NCI-H2227 treated with DMSO at 0.1 percent for 48 hours (cell line): ENCODE measurements around the gene FAM9C.
"Not testable (repeated sequence)": the region's sequence is repeated elsewhere in the genome, so short reads cannot be mapped to it uniquely, and the experiment has no call there.

ENCODE experiments used
- DNase-seq: peaks from one replicate; lab custom pipeline; 2025; lab: John Stamatoyannopoulos, UW

Gene FAM9C

DNA sequence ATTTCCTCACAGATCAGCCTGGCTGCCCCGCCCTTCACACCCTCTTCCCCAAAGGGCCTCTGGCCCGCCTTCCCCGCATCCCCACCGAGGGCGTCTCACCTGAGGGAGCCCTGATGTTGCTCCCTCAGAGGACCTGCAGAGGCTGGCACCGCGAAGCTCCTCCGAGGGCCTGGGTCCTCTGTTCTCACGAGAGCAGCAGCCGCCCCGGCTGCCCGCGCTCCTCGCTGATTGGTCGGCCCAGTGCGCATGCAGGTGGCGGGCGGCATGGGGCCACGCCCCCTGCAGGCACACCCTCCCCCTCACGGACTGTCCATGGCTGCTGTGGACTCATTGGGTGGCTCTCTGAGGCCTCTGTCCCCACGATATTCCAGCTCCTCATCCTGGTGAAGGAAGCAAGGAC, at the start of gene FAM9C:
Gene FAM9C (minus strand): TSS at position 180 of the 400 bp plus-strand sequence. CDS start 831 bp downstream, outside the sequence.
- no peak for DNase-seq

- no peak for DNase-seq
Measured at GRCh38 chrX:13093529-13094140, 49.2 kb upstream of the FAM9C start.

DNA sequence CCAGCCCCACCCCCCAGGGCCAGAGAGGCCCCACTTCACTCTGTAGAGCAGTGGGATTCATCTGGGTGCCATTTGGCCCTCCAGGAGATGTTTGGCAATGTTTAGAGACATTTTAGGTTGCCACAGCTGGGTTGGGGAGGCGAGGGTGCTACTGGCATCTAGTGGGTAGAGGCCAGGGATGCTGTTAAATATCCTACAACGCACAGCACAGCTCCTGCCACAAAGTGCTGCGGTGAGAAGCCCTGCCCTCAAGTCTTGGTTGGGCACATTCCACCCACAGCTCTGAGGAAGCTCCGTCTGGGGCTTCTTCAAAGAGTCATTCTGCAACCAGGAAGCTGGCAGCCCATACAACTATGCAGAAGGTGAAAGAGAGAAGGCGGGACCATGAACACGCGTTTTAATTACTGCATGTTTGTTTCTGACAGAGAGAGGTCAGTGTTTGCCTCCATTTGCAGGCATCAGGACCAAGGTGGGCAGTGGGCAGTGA, 48.1 kb upstream of the FAM9C start:
- no peak for DNase-seq

DNA sequence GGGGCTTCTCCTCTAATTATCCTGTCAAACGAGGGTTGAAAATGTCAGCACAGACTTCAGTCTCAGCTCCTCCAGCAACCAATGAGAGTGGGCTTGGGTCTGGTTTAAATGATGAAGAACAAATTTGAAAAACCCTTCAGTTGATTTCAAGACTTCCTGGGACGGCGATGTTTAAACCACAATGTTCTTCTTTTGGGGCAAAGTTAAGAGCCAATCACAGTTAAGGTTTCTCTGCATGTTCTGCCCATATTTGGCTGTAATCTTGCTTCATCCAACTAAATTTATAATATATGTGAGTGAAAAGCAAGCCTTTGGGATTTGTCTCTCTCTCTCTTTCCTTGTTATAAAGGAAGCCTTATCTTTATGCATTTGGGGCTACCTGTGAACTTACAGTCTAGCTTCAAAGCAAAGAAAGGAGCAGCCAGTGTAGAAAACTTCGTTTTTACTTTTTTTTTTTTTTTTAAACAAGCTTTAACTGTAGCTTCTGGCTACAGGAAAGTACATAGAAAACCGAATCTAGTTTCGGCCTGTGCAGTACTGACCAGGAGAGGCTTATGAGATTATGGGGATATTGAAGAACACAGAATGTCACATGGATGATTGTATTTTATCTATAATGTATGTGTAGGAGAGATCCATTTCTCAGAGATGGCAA, 46.8 kb upstream of the FAM9C start:
- DNase-seq: no peak

DNA sequence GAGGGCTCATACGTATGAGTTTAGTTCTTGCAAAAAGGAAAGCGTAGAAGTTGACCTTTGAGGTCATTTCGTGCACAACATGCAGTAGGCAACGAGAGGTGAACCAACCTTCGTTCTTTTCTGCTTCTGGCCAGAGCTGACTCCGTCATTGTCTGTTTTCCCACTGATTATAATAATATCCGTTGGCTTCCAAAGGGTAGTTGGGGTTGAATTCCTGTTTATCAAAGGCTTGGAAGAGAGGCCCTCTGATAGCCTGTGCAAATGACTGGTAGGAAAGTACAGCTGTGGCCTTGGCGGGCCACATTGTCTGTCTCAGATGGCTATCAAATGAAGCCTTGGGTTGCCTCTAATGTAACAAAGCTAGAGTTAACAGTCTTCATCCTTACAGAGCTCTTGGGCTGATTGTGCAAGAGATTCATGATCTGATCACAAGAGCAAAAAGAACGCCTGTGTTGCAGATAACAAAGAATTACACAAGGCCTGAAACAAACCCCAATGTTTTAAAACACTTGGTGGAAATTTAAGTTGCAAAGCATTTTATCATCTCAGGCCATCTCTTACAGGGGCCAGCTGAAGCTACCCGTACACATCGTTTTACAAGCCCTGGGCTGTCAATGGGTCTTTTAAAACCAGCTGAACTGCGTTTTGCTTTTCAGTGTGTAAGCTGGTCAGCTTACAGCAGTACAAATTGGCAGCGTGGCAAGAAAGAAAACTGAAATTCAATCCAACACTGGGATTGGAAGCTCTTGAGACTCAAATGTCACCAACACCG, 46.1 kb upstream of the FAM9C start:
- no peak for DNase-seq

- DNase-seq: no peak
Measured at GRCh38 chrX:13090027-13090338, 45.6 kb upstream of the FAM9C start.

GRCh38 chrX:13088156-13088487, 43.7 kb upstream of the FAM9C start:
- DNase-seq: no peak

- no peak for DNase-seq
Measured at GRCh38 chrX:13087322-13088155, 43.1 kb upstream of the FAM9C start.

- DNase-seq: not testable (repeated sequence)
Measured at GRCh38 chrX:13086793-13087321, 42.4 kb upstream of the FAM9C start.

DNA sequence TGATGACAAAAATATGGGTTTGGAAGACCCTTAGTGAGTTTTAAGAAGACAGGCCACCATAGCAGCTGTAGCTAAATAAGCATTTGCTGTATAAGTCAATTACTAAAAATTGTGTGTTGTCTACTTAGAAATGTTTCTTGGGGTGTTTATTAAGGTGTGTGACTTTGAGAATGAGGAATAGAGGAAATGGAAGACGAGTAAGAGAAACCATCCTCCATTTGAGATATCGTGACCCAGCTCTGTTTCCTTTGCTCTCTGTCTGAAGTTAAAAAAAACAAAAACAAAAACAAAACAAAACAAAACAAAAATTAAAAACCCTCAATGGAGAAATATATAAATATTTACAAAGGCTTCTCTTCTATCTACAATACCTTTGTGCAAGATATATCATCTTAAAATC, 41.7 kb upstream of the FAM9C start:
- no peak for DNase-seq

DNA sequence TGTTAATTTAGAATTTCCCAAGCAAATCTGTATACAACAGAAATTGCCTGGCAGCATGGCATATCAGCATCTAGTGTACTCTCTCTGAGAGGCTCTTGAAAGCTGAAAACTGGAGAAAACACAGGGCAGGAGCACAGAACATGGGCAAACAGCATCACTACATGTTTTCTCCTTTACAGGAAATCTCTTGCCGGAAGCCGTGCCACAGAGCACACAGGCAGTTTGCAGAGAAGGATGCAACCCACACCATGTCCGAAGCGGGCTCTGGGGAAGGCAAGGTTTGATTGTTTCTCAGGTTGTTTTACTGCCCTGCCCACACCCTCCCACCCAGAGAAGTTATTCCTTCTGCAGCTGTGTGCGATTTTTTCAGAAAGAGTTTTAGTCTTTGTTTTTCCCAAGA, 41.1 kb upstream of the FAM9C start:
- DNase-seq: no peak

DNA sequence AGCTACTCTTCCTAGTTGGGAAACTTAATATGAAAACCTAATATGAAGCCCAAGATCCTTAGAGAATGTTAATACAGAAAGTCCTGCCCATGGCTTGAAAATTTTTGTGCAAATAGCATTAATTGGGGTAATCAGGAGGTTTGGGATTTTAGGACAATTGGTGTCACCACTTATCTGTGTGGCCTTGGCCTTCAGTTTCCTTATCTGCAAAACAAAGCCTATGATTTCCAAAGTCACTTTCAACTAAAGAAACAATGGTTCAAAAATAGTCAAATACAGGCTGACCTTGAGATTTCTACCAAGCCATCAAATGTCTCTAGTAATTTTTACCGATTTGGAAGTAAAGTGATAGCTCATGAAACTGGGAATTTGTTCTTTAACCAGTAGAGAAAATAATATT, 40.2 kb upstream of the FAM9C start:
- no peak for DNase-seq

DNA sequence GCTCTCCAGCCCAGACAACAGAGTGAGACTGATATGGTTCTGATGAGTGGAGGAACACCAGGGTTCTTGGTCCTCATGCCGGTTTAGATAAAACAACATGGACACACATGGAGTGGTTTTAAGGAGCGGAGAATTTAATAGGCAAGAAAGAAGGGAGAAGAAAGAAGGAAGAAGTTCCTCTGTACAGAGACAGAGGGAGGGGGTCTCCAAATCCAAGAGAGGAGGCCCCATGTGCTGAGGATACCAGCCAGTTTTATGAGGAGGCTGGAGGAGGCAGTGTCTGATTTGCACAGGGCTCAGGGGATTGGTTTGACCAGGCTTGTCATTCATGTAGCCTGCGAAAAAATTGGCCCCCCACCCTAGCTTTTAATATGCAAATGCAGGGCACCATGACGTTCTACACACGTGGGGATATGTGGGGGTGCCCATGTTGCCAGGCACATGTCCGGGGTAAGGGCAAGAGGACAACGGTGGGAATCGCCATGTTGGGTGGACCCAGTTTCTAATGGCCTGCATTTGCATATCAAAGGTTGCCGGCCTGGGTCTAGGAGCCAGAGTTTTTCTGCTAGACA, 39.4 kb upstream of the FAM9C start:
- not testable (repeated sequence) for DNase-seq

DNA sequence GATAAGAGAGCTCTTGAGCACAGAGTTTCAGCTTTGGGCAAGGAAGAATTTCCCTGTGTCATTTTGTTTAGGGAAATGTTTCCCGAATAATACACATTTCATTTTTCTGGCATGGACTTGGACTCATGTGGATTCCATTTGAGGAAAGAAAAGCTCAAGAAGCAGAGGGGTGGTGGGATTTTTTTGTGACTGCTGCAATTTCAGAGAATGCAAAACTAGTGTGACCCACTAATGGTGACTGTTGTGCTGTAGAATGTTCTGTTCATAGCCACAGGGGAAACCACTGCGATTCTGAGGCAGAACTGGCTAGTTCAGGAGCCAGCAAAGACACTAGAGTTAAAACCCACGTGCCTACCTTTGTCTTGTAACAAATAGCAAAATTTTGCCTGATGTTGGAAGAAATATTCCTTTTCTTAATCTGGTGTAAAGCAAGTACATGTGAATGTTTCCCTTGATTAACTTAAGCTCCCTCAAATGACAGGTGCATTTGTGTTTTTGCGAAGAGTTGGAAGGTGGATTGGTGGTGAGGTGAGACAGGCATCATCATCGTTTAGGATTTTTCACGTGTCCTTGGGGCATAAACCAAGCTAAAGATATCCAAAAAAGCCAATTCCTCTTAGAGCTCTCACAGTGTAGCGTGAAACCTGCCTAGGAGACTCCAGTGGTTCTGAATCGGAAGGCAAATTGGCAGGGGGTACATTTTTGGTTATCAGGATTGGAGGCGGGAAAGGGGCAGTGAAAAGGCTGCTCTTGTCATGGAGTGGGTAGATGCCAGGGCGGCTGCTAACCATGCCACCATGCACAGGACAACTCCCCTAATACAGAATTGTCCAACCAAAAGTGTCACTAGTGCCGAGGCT, 38.0 kb upstream of the FAM9C start:
- no peak for DNase-seq

- no peak for DNase-seq
Measured at GRCh38 chrX:13081395-13082205, 37.2 kb upstream of the FAM9C start.

GRCh38 chrX:13080128-13080795, 35.8 kb upstream of the FAM9C start:
- DNase-seq: no peak

DNA sequence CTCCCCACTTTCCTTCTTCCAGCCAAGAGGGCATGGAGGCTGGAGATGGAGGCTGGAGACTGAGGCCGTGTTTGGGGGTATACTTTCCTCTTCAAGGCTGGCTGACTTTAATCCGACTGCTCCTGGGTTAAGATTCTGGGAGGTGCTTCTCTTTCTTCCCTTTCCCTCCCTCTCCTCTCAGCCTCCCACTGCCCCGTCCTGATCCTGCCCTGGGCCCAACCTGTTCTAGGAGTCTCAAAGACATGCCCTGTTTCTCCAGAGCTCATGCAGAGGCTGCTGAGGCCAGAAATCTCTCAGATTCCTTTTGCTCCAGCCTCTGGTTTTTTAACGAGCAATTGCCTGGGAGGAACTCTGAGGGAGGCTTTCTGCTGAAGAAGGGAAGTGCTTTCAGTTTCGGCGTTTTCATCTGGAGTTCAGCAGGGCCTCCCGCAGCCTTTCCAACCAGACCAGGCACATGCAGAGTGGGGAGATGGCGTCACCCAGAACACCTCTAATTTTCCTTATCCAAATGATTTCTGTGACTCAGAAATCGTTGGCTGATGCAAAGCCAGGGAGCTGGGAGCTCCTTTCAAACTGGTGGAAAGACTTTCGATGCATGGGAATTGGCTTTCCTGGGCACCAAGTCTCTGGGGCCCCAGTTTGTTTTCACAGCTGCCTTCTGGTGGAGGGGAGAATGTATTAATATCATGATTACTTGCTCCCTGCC, 34.5 kb upstream of the FAM9C start:
- peak; percentile 21 for DNase-seq

DNA sequence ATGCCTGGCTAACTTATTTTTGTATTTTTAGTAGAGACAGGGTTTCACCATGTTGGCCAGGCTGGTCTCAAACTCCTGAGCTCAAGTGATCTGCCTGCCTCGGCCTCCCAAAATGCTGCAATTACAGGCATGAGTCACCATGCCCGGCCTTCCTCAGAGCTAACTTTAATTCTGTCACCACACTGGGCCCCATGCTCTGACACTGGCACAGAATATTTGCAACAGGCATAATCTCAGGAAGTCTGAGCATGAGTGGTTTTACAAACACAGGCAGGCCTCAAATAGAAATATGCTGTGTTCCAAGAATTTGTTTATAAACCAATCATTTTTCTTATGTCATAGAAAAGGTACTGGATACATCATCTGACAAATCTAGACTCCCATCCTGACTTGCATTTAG, 32.7 kb upstream of the FAM9C start:
- DNase-seq: no peak
